ENCODE results near the gene RELN. TPM values are rescaled to one million over a fixed set of nuclear protein-coding genes. Genes with fewer than 3 reads are reported as not detected.

RELN gene
- polyA plus RNA-seq, 2 donors, result 0.10 to 0.65 TPM

- H3K4me1 ChIP-seq (ENCODE audit: control insufficient read depth in 2 of 2, insufficient read depth in 2 of 2, low read length in 1 of 2), result no peaks in the 10 kb centered on the region
- H3K36me3 ChIP-seq (ENCODE audit: control insufficient read depth in 2 of 2, insufficient read depth in 2 of 2, low read length in 1 of 2), result no peaks in the 10 kb centered on the region
- no peak overlapping the region for H3K27ac ChIP-seq (ENCODE audit: low read depth in 2 of 2, low read length in 1 of 2)
- H3K9me3 ChIP-seq (ENCODE audit: control insufficient read depth in 2 of 2, insufficient read depth in 1 of 2, low read depth in 1 of 2, low read length in 1 of 2), result no peaks in the 10 kb centered on the region
- 0 to 23% methylated on average over 1 of the region's 1 CpG for WGBS, 2 donors
- H3K4me3 ChIP-seq (ENCODE audit: low read depth in 1 of 2, low read length in 2 of 2), result no peak overlapping the region
- no peaks in the 10 kb centered on the region for H3K27me3 ChIP-seq (ENCODE audit: control insufficient read depth in 1 of 2, insufficient read depth in 2 of 2, low read length in 2 of 2)
Observed at GRCh38 chr7:103934508-103934907, 55.0 kb downstream of the RELN start.

- Histone ChIP-seq H3K27me3 (ENCODE audit: control insufficient read depth in 1 of 2, insufficient read depth in 2 of 2, low read length in 2 of 2) (no peaks in the 10 kb centered on the region), H3K9me3 (ENCODE audit: control insufficient read depth in 2 of 2, insufficient read depth in 1 of 2, low read depth in 1 of 2, low read length in 1 of 2) (no peaks in the 10 kb centered on the region), H3K27ac (ENCODE audit: low read depth in 2 of 2, low read length in 1 of 2) (no peak overlapping the region), H3K4me3 (ENCODE audit: low read depth in 1 of 2, low read length in 2 of 2) (no peak overlapping the region), H3K36me3 (ENCODE audit: control insufficient read depth in 2 of 2, insufficient read depth in 2 of 2, low read length in 1 of 2) (no peaks in the 10 kb centered on the region), H3K4me1 (ENCODE audit: control insufficient read depth in 2 of 2, insufficient read depth in 2 of 2, low read length in 1 of 2) (no peaks in the 10 kb centered on the region)
- WGBS, 2 donors, result 28 to 30% methylated on average over 2 of the region's 2 CpGs
Observed at GRCh38 chr7:103932389-103932788, 57.1 kb downstream of the RELN start.

- no peaks in the 10 kb centered on the region for H3K27me3 ChIP-seq (ENCODE audit: control insufficient read depth in 1 of 2, insufficient read depth in 2 of 2, low read length in 2 of 2)
- H3K4me3 ChIP-seq (ENCODE audit: low read depth in 1 of 2, low read length in 2 of 2), result no peak overlapping the region
- H3K27ac ChIP-seq (ENCODE audit: low read depth in 2 of 2, low read length in 1 of 2), result no peak overlapping the region
- WGBS, 2 donors, result 58 to 67% methylated on average over 1 of the region's 1 CpG
- H3K9me3 ChIP-seq (ENCODE audit: control insufficient read depth in 2 of 2, insufficient read depth in 1 of 2, low read depth in 1 of 2, low read length in 1 of 2), result no peaks in the 10 kb centered on the region
- no peaks in the 10 kb centered on the region for H3K4me1 ChIP-seq (ENCODE audit: control insufficient read depth in 2 of 2, insufficient read depth in 2 of 2, low read length in 1 of 2)
- no peaks in the 10 kb centered on the region for H3K36me3 ChIP-seq (ENCODE audit: control insufficient read depth in 2 of 2, insufficient read depth in 2 of 2, low read length in 1 of 2)
Observed at GRCh38 chr7:103929901-103930311, 59.6 kb downstream of the RELN start.

- Histone ChIP-seq H3K4me3 (ENCODE audit: low read depth in 1 of 2, low read length in 2 of 2) (no peak overlapping the region), H3K36me3 (ENCODE audit: control insufficient read depth in 2 of 2, insufficient read depth in 2 of 2, low read length in 1 of 2) (no peaks in the 10 kb centered on the region), H3K27ac (ENCODE audit: low read depth in 2 of 2, low read length in 1 of 2) (no peak overlapping the region), H3K4me1 (ENCODE audit: control insufficient read depth in 2 of 2, insufficient read depth in 2 of 2, low read length in 1 of 2) (no peaks in the 10 kb centered on the region), H3K27me3 (ENCODE audit: control insufficient read depth in 1 of 2, insufficient read depth in 2 of 2, low read length in 2 of 2) (no peaks in the 10 kb centered on the region), H3K9me3 (ENCODE audit: control insufficient read depth in 2 of 2, insufficient read depth in 1 of 2, low read depth in 1 of 2, low read length in 1 of 2) (no peaks in the 10 kb centered on the region)
- WGBS, 2 donors, result 21 to 42% methylated on average over 1 of the region's 1 CpG
Observed at GRCh38 chr7:103928581-103928980, 60.9 kb downstream of the RELN start.

GRCh38 chr7:103924184-103924583 is 65.3 kb downstream of the RELN start:
- Histone ChIP-seq H3K27ac (ENCODE audit: low read depth in 2 of 2, low read length in 1 of 2) (no peak overlapping the region), H3K36me3 (ENCODE audit: control insufficient read depth in 2 of 2, insufficient read depth in 2 of 2, low read length in 1 of 2) (no peaks in the 10 kb centered on the region)

GRCh38 chr7:103922407-103922806 is 67.1 kb downstream of the RELN start:
- no peaks in the 10 kb centered on the region for H3K36me3 ChIP-seq (ENCODE audit: control insufficient read depth in 2 of 2, insufficient read depth in 2 of 2, low read length in 1 of 2)
- no peaks in the 10 kb centered on the region for H3K4me1 ChIP-seq (ENCODE audit: control insufficient read depth in 2 of 2, insufficient read depth in 2 of 2, low read length in 1 of 2)
- H3K27me3 ChIP-seq (ENCODE audit: control insufficient read depth in 1 of 2, insufficient read depth in 2 of 2, low read length in 2 of 2), result no peaks in the 10 kb centered on the region
- no peak overlapping the region for H3K4me3 ChIP-seq (ENCODE audit: low read depth in 1 of 2, low read length in 2 of 2)
- WGBS, 2 donors, result 49 to 50% methylated on average over 2 of the region's 2 CpGs
- H3K9me3 ChIP-seq (ENCODE audit: control insufficient read depth in 2 of 2, insufficient read depth in 1 of 2, low read depth in 1 of 2, low read length in 1 of 2), result no peaks in the 10 kb centered on the region
- H3K27ac ChIP-seq (ENCODE audit: low read depth in 2 of 2, low read length in 1 of 2), result no peak overlapping the region

More at GRCh38 chr7:103924184-103924583, 65.3 kb downstream of the RELN start:
- Histone ChIP-seq H3K27me3 (ENCODE audit: control insufficient read depth in 1 of 2, insufficient read depth in 2 of 2, low read length in 2 of 2) (no peaks in the 10 kb centered on the region), H3K9me3 (ENCODE audit: control insufficient read depth in 2 of 2, insufficient read depth in 1 of 2, low read depth in 1 of 2, low read length in 1 of 2) (no peaks in the 10 kb centered on the region), H3K4me1 (ENCODE audit: control insufficient read depth in 2 of 2, insufficient read depth in 2 of 2, low read length in 1 of 2) (no peaks in the 10 kb centered on the region), H3K4me3 (ENCODE audit: low read depth in 1 of 2, low read length in 2 of 2) (no peak overlapping the region)
- WGBS, 2 donors, result 66 to 75% methylated on average over 4 of the region's 4 CpGs

GRCh38 chr7:103921692-103922091 is 67.8 kb downstream of the RELN start:
- Histone ChIP-seq H3K4me1 (ENCODE audit: control insufficient read depth in 2 of 2, insufficient read depth in 2 of 2, low read length in 1 of 2) (no peaks in the 10 kb centered on the region), H3K27me3 (ENCODE audit: control insufficient read depth in 1 of 2, insufficient read depth in 2 of 2, low read length in 2 of 2) (no peaks in the 10 kb centered on the region), H3K36me3 (ENCODE audit: control insufficient read depth in 2 of 2, insufficient read depth in 2 of 2, low read length in 1 of 2) (no peaks in the 10 kb centered on the region), H3K27ac (ENCODE audit: low read depth in 2 of 2, low read length in 1 of 2) (no peak overlapping the region), H3K4me3 (ENCODE audit: low read depth in 1 of 2, low read length in 2 of 2) (no peak overlapping the region), H3K9me3 (ENCODE audit: control insufficient read depth in 2 of 2, insufficient read depth in 1 of 2, low read depth in 1 of 2, low read length in 1 of 2) (no peaks in the 10 kb centered on the region)
- WGBS, 2 donors, result 48 to 61% methylated on average over 1 of the region's 1 CpG

- Histone ChIP-seq H3K4me3 (ENCODE audit: low read depth in 1 of 2, low read length in 2 of 2) (no peak overlapping the region), H3K27me3 (ENCODE audit: control insufficient read depth in 1 of 2, insufficient read depth in 2 of 2, low read length in 2 of 2) (no peaks in the 10 kb centered on the region), H3K36me3 (ENCODE audit: control insufficient read depth in 2 of 2, insufficient read depth in 2 of 2, low read length in 1 of 2) (no peaks in the 10 kb centered on the region), H3K4me1 (ENCODE audit: control insufficient read depth in 2 of 2, insufficient read depth in 2 of 2, low read length in 1 of 2) (no peaks in the 10 kb centered on the region), H3K27ac (ENCODE audit: low read depth in 2 of 2, low read length in 1 of 2) (no peak overlapping the region), H3K9me3 (ENCODE audit: control insufficient read depth in 2 of 2, insufficient read depth in 1 of 2, low read depth in 1 of 2, low read length in 1 of 2) (no peaks in the 10 kb centered on the region)
- WGBS, 2 donors, result 55 to 56% methylated on average over 8 of the region's 8 CpGs
Observed at GRCh38 chr7:103919272-103919868, 70.1 kb downstream of the RELN start.

- WGBS, 2 donors, result 52 to 77% methylated on average over 5 of the region's 5 CpGs
- Histone ChIP-seq H3K4me3 (ENCODE audit: low read depth in 1 of 2, low read length in 2 of 2) (no peak overlapping the region), H3K9me3 (ENCODE audit: control insufficient read depth in 2 of 2, insufficient read depth in 1 of 2, low read depth in 1 of 2, low read length in 1 of 2) (no peaks in the 10 kb centered on the region), H3K36me3 (ENCODE audit: control insufficient read depth in 2 of 2, insufficient read depth in 2 of 2, low read length in 1 of 2) (no peaks in the 10 kb centered on the region), H3K27me3 (ENCODE audit: control insufficient read depth in 1 of 2, insufficient read depth in 2 of 2, low read length in 2 of 2) (no peaks in the 10 kb centered on the region), H3K4me1 (ENCODE audit: control insufficient read depth in 2 of 2, insufficient read depth in 2 of 2, low read length in 1 of 2) (no peaks in the 10 kb centered on the region), H3K27ac (ENCODE audit: low read depth in 2 of 2, low read length in 1 of 2) (no peak overlapping the region)
Observed at GRCh38 chr7:103918631-103919271, 70.7 kb downstream of the RELN start.
